Natural killer cell treated with Interleukin-12 subunit alpha and Interleukin-12 subunit beta and Interleukin-15 and Interleukin-18, amount 100 ng/mL, for 72 hours (primary cell): ENCODE results near the gene GRPEL2. TPM values are rescaled to one million over a fixed set of nuclear protein-coding genes. Genes with fewer than 3 reads are reported as not detected.

ENCODE experiments used
- ATAC-seq, 2 donors: fragments of 150-1000 bp; cut with Tn5 transposase in 1 of 2; sonication (Bioruptor Pico), chemical (Tn5 transposase) in 1 of 2; 2 replicates each; pipeline ENCODE4 v1.10.0; 2021
- DNase-seq: peaks from one replicate; pipeline ENCODE4 v3.0.0; 2022; ENCODE audit warnings: low spot score
- H3K27ac Mint-ChIP-seq, 2 donors: 1 replicate in 1 of 2; 2 replicates in 1 of 2; pipeline ENCODE4 v1.8.0; 2022; ENCODE audit warnings: mixed read lengths in 2 of 2, mild to moderate bottlenecking in 1 of 2, moderate library complexity in 1 of 2
- H3K27me3 Mint-ChIP-seq, 2 donors: 1 replicate in 1 of 2; 2 replicates in 1 of 2; pipeline ENCODE4 v1.8.0; 2022; ENCODE audit warnings: mixed read lengths in 2 of 2
- H3K36me3 Mint-ChIP-seq: one replicate; pipeline ENCODE4 v1.8.0; 2022; ENCODE audit warnings: mixed read lengths
- H3K4me1 Mint-ChIP-seq, 2 donors: 1 replicate in 1 of 2; 2 replicates in 1 of 2; pipeline ENCODE4 v1.8.0; 2022; ENCODE audit warnings: low read depth in 2 of 2, mixed read lengths in 2 of 2, mild to moderate bottlenecking in 1 of 2
- H3K4me3 Mint-ChIP-seq: one replicate; pipeline ENCODE4 v1.8.0; 2022; ENCODE audit warnings: mixed read lengths
- H3K9me3 Mint-ChIP-seq: 2 replicates; pipeline ENCODE4 v1.8.0; 2022; ENCODE audit warnings: mixed read lengths
- total RNA-seq, 2 donors: library from RNA; stranded (reverse); gene quantifications; one replicate each; pipeline ENCODE4 v1.2.3, GENCODE V29; 2022

Gene GRPEL2
- total RNA-seq, 2 donors from 2014 or later: 23.6 to 36.8 TPM

DNA sequence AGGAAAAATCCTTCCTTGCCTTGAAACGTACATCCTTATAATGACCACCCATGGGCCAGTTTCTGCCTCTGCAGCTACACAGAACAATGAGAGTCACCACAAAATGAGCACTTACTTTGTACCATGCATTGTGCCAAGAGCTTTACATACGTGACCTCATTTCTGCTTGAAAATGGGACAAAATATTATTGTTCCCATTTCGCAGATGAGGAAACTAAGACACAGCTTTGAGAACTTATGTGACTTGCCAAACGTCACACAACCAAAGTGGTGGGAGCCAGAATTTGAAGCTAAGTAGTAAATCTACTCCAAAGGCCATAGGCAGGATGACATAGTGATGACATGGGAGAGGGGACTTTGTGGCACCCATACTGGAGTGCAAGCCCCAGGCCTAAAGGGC is 34.8 kb upstream of the GRPEL2 start:
- no peaks in the 10 kb centered on the region for H3K9me3 Mint-ChIP-seq
- H3K27ac Mint-ChIP-seq: no peak overlapping the region
- DNase-seq: no peak
- H3K27me3 Mint-ChIP-seq: peaks cover 0 to 4% of the 10 kb centered on the region in 2 donors
- peaks cover 0 to 6% of the 10 kb centered on the region in 2 donors for H3K4me1 Mint-ChIP-seq
- H3K4me3 Mint-ChIP-seq: no peak overlapping the region
- H3K36me3 Mint-ChIP-seq: no peaks in the 10 kb centered on the region
- ATAC-seq: no peak

DNA sequence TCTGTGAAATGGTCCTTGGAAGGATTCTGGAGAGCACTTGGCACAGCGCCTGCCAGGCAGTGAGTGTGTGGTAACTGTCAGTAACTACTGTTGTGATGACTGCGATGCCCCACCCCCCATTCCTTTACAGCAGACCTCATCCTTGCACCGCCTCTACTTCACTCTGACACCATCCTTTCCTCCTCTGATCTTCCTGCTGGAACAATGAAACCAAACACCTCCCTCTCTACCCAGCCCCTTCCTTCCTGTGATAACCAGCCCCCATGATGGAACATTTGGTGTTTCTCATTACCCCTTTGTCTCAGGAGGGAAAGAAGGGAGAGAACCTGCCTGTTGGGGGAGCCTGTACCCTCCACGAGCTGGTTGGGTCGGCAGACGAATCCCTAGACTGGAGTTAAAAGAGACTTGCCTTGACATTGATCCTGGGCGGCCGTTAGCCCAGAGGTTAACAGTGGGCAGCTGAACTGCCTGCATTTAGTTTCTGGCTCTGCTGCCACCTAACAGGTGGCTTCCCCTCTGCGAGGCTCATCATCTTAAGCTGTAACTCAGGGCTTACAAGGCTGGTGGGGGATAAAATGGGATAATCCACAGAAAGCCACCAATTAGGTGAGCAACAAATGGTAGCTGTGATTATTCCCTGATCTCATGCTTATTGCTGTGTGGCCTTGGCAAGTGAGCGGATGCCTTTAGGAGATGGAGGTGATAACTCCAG is 34.2 kb upstream of the GRPEL2 start:
- DNase-seq (no peak), ATAC-seq (no peak)
- peaks cover 0 to 4% of the 10 kb centered on the region in 2 donors for H3K27me3 Mint-ChIP-seq
- no peaks in the 10 kb centered on the region for H3K9me3 Mint-ChIP-seq
- H3K4me1 Mint-ChIP-seq: peaks cover 0 to 6% of the 10 kb centered on the region in 2 donors
- no peak overlapping the region for H3K27ac Mint-ChIP-seq
- no peak overlapping the region for H3K4me3 Mint-ChIP-seq
- H3K36me3 Mint-ChIP-seq: no peaks in the 10 kb centered on the region

DNA sequence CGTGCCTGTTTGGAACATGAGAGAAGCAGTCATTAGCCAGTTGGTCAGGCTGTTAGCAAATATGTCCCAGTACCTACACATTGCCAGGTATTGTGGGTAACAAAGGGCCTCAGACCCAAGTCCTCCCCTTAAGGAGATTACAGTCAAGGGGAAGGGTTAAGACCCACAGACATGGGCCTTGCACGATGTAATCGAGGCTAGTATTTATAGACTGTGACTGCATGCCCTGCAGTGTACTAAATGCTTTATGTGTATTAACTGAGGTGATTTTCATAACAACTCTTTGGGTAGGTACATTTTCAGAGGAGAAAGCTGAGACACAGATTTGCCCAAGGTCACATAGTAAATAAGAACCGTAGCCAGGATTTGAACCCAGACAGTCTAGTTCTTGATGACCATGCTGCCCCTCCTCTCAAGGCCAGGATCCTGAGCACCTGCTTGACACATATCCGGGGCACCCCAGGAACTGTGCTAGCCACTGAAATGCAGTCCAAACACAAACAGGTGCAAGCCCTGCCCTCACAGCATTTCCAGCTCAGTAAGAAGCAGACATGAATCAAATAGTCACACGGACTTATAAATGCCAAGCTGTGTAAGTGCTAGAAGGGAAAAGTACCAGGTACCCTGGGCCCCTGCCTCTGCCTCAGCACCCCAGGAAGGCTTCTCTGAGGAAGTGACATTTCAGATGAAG is 32.0 kb upstream of the GRPEL2 start:
- no peak for DNase-seq
- H3K9me3 Mint-ChIP-seq: no peaks in the 10 kb centered on the region
- ATAC-seq: no peak
- no peak overlapping the region for H3K27ac Mint-ChIP-seq
- peaks cover 0 to 4% of the 10 kb centered on the region in 2 donors for H3K27me3 Mint-ChIP-seq
- peaks cover 0 to 6% of the 10 kb centered on the region in 2 donors for H3K4me1 Mint-ChIP-seq
- no peaks in the 10 kb centered on the region for H3K36me3 Mint-ChIP-seq
- no peak overlapping the region for H3K4me3 Mint-ChIP-seq

DNA sequence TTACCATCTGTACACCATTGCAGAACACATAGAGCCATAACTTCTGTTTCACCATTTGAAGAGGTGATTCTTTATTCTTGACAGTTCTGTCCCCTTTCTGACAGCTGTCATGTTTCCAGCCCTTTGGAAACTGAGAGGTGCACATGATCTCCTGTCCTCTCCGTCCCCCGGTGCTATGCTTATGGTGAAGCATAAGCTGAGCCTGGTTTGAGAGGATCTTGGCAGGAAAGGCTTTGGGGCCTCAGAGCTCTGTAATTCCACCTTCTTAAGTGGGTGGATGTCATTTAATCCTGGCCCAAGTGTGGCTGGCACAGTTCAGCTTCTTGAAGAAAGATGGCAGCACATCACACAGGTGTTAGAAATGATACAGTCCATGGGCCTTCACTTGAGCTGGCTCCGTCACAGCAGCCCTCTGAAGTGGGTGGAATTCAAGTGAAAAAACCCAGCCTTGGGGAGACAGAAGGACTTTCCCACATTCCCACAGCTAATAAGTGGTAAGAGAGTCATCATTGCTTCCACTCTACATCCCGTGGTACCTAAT is 30.7 kb upstream of the GRPEL2 start:
- Mint-ChIP-seq H3K27me3 (peaks cover 0 to 4% of the 10 kb centered on the region in 2 donors), H3K36me3 (no peaks in the 10 kb centered on the region), H3K4me1 (peaks cover 0 to 6% of the 10 kb centered on the region in 2 donors), H3K9me3 (no peaks in the 10 kb centered on the region), H3K27ac (no peak overlapping the region), H3K4me3 (no peak overlapping the region)
- no peak for ATAC-seq
- no peak for DNase-seq

DNA sequence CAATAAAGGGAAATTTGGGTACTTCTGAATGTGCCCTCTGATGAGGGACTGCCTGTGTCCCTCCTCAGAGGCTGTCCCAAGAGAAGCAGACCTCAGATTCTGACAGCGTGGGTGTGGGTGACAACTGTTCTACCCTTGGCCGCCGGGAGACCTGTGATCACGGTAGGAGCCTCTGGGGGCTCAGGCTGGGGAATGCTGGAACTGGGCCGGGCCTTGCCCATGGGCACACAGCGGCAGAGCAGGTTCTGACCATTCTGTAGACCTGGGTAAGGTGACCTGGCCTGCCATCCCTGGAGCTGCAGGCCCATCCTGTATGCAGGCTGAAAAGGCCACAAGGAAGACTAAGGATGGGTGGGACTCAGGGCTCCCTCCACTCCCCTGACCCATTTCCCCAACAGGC is 29.5 kb upstream of the GRPEL2 start:
- Mint-ChIP-seq H3K27ac (no peak overlapping the region), H3K27me3 (peaks cover 0 to 4% of the 10 kb centered on the region in 2 donors), H3K4me3 (no peak overlapping the region), H3K4me1 (peaks cover 0 to 4% of the 10 kb centered on the region in 2 donors), H3K9me3 (no peaks in the 10 kb centered on the region), H3K36me3 (no peaks in the 10 kb centered on the region)
- no peak for ATAC-seq
- DNase-seq: no peak

DNA sequence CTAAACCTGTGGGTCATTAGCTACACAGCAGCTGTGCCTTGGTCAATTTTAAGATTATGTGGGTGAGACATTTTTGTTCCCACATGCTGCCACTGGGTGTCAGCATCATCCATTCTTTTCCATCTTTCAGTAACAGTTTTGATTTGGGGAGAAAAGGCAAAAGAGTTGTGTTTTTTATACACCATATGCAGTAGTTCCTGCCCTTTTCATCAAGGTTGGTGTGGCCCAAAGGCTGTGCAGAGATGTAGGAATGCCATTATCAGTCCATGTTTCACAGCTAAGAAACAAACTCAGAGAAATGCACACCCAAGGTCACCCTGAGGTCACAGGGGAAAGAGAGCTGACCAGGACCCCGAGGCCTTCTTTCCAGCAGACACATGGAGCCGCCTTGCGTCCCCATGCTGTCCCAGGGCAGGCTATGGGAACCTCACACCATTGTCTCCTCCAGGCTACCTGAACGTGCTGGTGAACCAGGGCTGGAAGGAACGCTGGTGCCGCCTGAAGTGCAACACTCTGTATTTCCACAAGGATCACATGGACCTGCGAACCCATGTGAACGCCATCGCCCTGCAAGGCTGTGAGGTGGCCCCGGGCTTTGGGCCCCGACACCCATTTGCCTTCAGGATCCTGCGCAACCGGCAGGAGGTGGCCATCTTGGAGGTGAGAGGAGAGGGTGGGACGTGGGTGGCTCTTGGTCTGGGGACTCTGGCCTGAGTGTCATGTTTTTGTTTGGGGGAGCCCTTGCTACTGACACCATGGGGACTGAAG is 27.8 kb upstream of the GRPEL2 start:
- Mint-ChIP-seq H3K4me1 (no peaks in the 10 kb centered on the region), H3K27ac (no peak overlapping the region), H3K4me3 (no peak overlapping the region), H3K36me3 (no peaks in the 10 kb centered on the region), H3K27me3 (peaks cover 0 to 2% of the 10 kb centered on the region in 2 donors), H3K9me3 (no peaks in the 10 kb centered on the region)
- no peak for ATAC-seq
- DNase-seq: no peak

DNA sequence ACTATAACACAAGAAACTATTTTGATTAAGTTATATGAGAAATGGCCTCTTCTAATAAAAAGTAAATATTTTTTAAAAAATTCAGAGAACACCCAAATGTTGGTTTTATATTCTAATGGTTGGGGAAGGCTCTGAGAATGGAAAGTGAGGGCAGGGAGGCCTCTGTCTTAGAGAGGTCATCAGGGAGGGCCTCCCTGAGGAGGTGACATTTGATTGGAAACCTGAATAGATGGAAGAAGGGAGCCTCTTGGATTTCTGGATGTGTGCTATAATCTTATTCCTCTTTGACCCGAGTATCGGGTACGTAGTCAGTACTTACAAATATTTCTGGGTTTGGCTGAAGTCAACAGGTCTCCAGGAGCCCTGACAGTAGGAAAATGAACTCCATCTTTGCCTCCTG is 26.1 kb upstream of the GRPEL2 start:
- no peaks in the 10 kb centered on the region for H3K27me3 Mint-ChIP-seq
- no peak overlapping the region for H3K4me3 Mint-ChIP-seq
- H3K4me1 Mint-ChIP-seq: no peaks in the 10 kb centered on the region
- no peaks in the 10 kb centered on the region for H3K9me3 Mint-ChIP-seq
- no peak overlapping the region for H3K27ac Mint-ChIP-seq
- H3K36me3 Mint-ChIP-seq: no peaks in the 10 kb centered on the region
- ATAC-seq (no peak), DNase-seq (no peak)

DNA sequence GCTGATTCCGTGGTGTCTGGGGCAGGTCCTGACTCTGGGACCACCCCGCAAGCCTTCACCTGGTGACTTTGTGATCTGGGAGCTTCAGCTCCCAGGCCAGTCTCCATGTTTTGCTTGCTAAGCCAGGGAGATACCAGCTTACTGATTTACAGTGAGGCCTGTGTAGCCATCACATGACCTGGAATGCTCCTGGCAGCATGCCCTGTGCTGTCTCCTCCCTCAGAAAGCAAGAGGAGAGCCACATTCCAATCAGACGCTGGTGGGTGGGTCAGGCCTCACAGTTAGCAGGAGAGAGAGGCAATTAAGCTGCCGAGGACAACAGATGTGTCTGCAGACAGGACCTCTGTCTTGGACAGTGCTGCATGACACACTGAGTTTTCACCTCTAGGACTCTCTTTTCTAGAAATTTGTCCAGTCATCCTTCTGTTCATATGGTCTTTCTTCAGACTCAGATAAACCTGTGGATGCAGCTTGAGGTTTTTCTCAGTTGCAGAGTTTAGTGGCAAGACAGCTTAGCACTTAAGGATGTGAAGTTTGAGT is 24.4 kb upstream of the GRPEL2 start:
- Mint-ChIP-seq H3K36me3 (no peaks in the 10 kb centered on the region), H3K9me3 (no peaks in the 10 kb centered on the region), H3K4me3 (no peak overlapping the region), H3K27me3 (no peaks in the 10 kb centered on the region), H3K4me1 (no peaks in the 10 kb centered on the region), H3K27ac (no peak overlapping the region)
- DNase-seq: no peak
- peak in 1 of 2 donors; percentile 69 for ATAC-seq

DNA sequence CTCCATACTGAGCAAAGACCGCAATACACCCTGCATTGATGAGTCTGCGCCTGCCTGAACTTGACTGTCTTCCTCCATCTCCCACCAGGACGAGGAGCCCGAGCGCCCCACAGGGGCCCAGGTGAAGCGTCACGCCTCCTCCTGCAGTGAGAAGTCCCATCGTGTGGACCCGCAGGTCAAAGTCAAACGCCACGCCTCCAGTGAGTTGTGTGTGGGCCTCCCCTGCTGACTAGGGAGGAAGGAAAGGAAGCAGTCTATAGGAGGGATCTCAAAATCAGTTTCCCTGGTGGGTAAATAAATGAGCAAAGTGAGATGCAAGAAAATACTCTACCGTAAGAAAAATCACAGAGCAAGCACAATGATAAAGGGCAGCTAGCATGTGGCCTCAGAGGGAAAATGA is 22.8 kb upstream of the GRPEL2 start:
- no peaks in the 10 kb centered on the region for H3K27me3 Mint-ChIP-seq
- H3K4me3 Mint-ChIP-seq: no peak overlapping the region
- no peak overlapping the region for H3K27ac Mint-ChIP-seq
- DNase-seq (no peak), ATAC-seq (no peak)
- H3K4me1 Mint-ChIP-seq: no peaks in the 10 kb centered on the region
- H3K36me3 Mint-ChIP-seq: no peaks in the 10 kb centered on the region
- no peaks in the 10 kb centered on the region for H3K9me3 Mint-ChIP-seq

DNA sequence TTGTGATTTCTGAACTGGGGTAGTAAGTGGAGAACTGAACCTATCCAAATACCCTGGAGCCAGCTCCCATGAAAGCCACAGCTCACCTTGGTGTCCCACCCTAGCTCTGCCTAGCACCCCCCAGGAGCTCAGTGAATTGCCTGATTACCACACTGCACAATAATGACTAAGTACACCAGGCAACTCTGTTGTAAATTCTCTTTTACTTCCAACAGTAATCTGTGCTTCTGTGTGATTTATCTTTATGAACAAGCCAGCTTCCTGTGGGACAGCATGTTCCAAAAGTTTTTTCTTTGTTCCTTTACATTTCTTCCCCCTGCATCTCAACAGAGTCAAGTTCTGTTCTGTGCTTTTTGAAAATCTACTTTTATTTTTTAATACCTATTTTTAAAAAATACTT is 22.1 kb upstream of the GRPEL2 start:
- Mint-ChIP-seq H3K4me3 (no peak overlapping the region), H3K27ac (no peak overlapping the region), H3K9me3 (no peaks in the 10 kb centered on the region), H3K27me3 (no peaks in the 10 kb centered on the region), H3K4me1 (no peaks in the 10 kb centered on the region), H3K36me3 (no peaks in the 10 kb centered on the region)
- no peak for ATAC-seq
- no peak for DNase-seq

DNA sequence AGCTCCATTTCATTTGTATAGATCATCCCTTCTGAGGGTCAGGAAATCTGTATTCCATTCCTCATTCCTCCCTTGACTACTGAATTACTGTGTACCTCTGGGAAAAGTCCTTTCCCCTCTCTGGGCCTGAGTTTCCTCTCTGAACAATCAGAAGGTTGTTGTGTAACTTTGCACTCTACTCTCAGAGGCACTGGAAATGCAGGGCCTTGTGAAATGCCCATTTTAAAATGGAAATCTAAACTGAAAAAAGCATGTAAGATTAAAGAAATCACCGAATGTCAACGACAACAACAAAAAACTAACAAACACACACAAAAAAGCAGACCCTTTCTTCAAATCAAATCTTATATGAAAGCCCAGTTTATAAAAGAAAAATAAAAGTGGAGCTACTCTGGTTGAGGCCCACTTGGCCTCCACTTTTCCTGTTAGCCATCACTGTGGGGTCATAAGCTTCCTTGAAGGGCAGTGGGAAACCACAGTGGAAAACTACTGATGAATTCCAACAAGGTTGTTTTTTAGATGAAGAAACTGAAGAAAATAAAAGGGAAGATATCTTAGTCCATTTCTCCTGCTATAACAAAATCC is 21.6 kb upstream of the GRPEL2 start:
- H3K27ac Mint-ChIP-seq: no peak overlapping the region
- H3K4me3 Mint-ChIP-seq: no peak overlapping the region
- ATAC-seq: no peak
- H3K36me3 Mint-ChIP-seq: no peaks in the 10 kb centered on the region
- no peaks in the 10 kb centered on the region for H3K27me3 Mint-ChIP-seq
- no peaks in the 10 kb centered on the region for H3K4me1 Mint-ChIP-seq
- DNase-seq: no peak
- H3K9me3 Mint-ChIP-seq: no peaks in the 10 kb centered on the region

DNA sequence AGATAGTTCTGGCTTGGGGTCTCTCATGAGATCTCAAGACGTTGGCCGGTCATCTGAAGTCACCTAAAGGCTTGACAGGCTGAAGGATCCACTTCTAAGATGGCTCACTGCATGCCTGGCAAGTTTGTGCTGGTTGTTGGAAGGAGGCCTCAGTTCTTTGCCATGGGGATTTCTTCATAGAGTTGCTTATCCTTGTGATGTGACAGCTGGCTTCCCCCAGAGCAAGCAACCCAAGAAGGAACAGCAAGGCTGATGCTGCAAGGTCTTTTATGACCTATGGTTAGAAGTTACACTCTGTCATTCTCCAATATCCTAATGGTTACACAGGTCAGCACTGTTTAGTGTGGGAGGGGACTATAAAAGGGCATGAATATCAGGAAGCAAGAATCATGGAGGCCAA is 20.7 kb upstream of the GRPEL2 start:
- Mint-ChIP-seq H3K36me3 (no peaks in the 10 kb centered on the region), H3K27ac (no peak overlapping the region), H3K9me3 (no peaks in the 10 kb centered on the region), H3K27me3 (no peaks in the 10 kb centered on the region), H3K4me1 (no peaks in the 10 kb centered on the region), H3K4me3 (no peak overlapping the region)
- DNase-seq (no peak), ATAC-seq (no peak)

DNA sequence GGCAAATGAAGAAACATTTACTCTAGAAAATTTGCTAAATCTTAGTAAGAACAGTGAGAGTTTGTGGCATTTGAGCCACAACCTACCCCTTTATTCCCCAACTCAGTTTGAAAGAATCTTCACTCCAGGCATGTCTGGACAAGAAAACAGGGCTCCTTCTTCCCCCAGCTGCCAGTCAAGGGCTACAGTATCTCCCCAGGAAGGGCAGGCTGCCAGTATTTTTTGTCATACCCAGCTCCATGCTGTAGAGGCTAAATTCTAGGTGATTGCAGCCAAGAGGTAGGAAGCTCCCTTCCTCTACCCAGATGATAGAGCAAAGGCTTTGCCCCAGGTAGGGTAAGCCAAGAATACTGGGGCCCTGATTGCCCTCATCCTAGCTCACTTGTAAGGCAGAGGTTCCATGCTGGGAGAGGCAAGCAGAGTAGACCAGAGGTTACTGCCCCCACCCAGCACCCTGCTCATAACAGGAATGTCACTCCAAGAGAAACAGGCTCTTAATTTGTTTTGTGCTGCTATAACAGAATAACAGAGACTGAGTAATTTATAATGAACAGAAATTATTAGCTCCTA is 20.0 kb upstream of the GRPEL2 start:
- H3K4me1 Mint-ChIP-seq: no peaks in the 10 kb centered on the region
- DNase-seq (no peak), ATAC-seq (no peak)
- no peaks in the 10 kb centered on the region for H3K36me3 Mint-ChIP-seq
- no peaks in the 10 kb centered on the region for H3K27me3 Mint-ChIP-seq
- no peaks in the 10 kb centered on the region for H3K9me3 Mint-ChIP-seq
- no peak overlapping the region for H3K27ac Mint-ChIP-seq
- H3K4me3 Mint-ChIP-seq: no peak overlapping the region
